K562 (cell line): ENCODE results near the gene YAP1. TPM values are rescaled to one million over a fixed set of nuclear protein-coding genes. Genes with fewer than 3 reads are reported as not detected.

Experiments
- ATAC-seq: fragments of 200-7000 bp; cut with Tn5 transposase; 3 replicates; pipeline ENCODE4 v1.9.1; 2020; ENCODE audit warnings: moderate library complexity
- BruUV-seq: library from RNA; stranded (reverse); fragments of 400-500 nt; replicated peaks from 2 replicates; lab custom pipeline; 2021; lab: Mats Ljungman, UMichigan
- CTCF ChIA-PET: fragments of 300-600 bp; formaldehyde crosslinking; extraction: SDS; loops from one replicate; lab custom pipeline; 2021; ENCODE audit warnings: low intra/inter-chr PET ratio; lab: Yijun Ruan, JAX
- POLR2A ChIA-PET: fragments of 300-600, 350-650 bp; sonication (Branson Sonifier 250); formaldehyde crosslinking; extraction: SDS; loops from one replicate; lab custom pipeline; 2021; ENCODE audit warnings: antibody characterized with exemption, inconsistent platforms; lab: Yijun Ruan, JAX
- DNase-seq, 4 experiments: peaks; one replicate each; pipeline versions ENCODE4 v3.0.0 to v3.0.0-alpha.2; 2011 to 2018; ENCODE audit warnings: low spot score in 3 of 4, mixed read lengths in 3 of 4; ENCODE audit errors: extremely low read depth in 1 of 4
- FAIRE-seq: peaks from 2 replicates; lab custom pipeline; 2011; peaks lifted over from hg19 to GRCh38; lab: Jason Lieb, UNC
- H2AFZ ChIP-seq: 2 replicates; pipeline ENCODE4 v1.6.0; 2011; ENCODE audit warnings: low read depth, low read length, control low read depth, inconsistent platforms
- H3K27ac ChIP-seq: fragments of 200-600 bp; 3 replicates; pipeline ENCODE4 v1.8.0; 2011; ENCODE audit warnings: low read depth, mild to moderate bottlenecking, control low read depth, inconsistent platforms, low read length, moderate library complexity, mixed read lengths; ENCODE audit errors: extremely low read depth
- H3K27me3 ChIP-seq, 2 experiments: fragments of 300-600 bp in 1 of 2; 2 replicates in 1 of 2; 3 replicates in 1 of 2; pipeline versions ENCODE4 v1.6.0 to v1.8.0; 2011; ENCODE audit warnings: inconsistent platforms in 2 of 2, low read length in 2 of 2, mild to moderate bottlenecking in 1 of 2, mixed read lengths in 1 of 2, moderate library complexity in 1 of 2; ENCODE audit not compliant: control insufficient read depth in 2 of 2, insufficient read depth in 2 of 2
- H3K36me3 ChIP-seq: fragments of 300-600 bp; 3 replicates; pipeline ENCODE4 v1.8.0; 2011; ENCODE audit warnings: mild to moderate bottlenecking, low read length, inconsistent platforms; ENCODE audit not compliant: control insufficient read depth, insufficient read depth
- H3K4me1 ChIP-seq, 2 experiments: fragments of 200-600 bp in 1 of 2; replicated peaks in 1 of 2; 2 replicates in 1 of 2; 3 replicates in 1 of 2; pipeline versions ENCODE4 v1.5.1 to v1.8.0; 2011; ENCODE audit warnings: inconsistent platforms in 2 of 2, low read length in 2 of 2, mild to moderate bottlenecking in 1 of 2, mixed read lengths in 1 of 2, moderate library complexity in 1 of 2; ENCODE audit not compliant: control insufficient read depth in 2 of 2, insufficient read depth in 2 of 2
- H3K4me2 ChIP-seq: 2 replicates; pipeline ENCODE4 v1.6.1; 2011; ENCODE audit warnings: low read length, control low read depth, inconsistent platforms, mixed read lengths; ENCODE audit not compliant: insufficient read depth
- H3K4me3 ChIP-seq: fragments of 200-600 bp; sonication (generic), shearing (Covaris generic); 2 replicates; pipeline ENCODE4 v1.5.1; 2016; ENCODE audit warnings: control low read depth, inconsistent platforms
- H3K79me2 ChIP-seq: fragments of 200-600 bp; 3 replicates; pipeline ENCODE4 v1.8.0; 2011; ENCODE audit warnings: low read length, inconsistent platforms; ENCODE audit not compliant: control insufficient read depth, insufficient read depth
- H3K9ac ChIP-seq, 2 experiments: 2 replicates each; pipeline versions ENCODE4 v1.6.0 to v1.6.1; 2011; ENCODE audit warnings: low read depth in 2 of 2, low read length in 2 of 2, control low read depth in 1 of 2, inconsistent platforms in 1 of 2, mild to moderate bottlenecking in 1 of 2, mixed read lengths in 1 of 2; ENCODE audit not compliant: insufficient read depth in 1 of 2
- H3K9me1 ChIP-seq: one replicate; pipeline ENCODE4 v1.6.0; 2011; ENCODE audit warnings: inconsistent platforms, mild to moderate bottlenecking, low read length, moderate library complexity; ENCODE audit not compliant: control insufficient read depth, insufficient read depth
- H3K9me3 ChIP-seq: replicated peaks from 2 replicates; pipeline ENCODE4 v1.5.1; 2011; ENCODE audit warnings: low read depth, low read length, inconsistent platforms; ENCODE audit not compliant: control insufficient read depth, insufficient read depth
- H4K20me1 ChIP-seq: replicated peaks from 2 replicates; pipeline ENCODE4 v1.6.1; 2011; ENCODE audit warnings: low read length, inconsistent platforms, mixed read lengths; ENCODE audit not compliant: control insufficient read depth, insufficient read depth
- DIDO1 ChIP-seq: fragments of 450-650 bp; IDR thresholded peaks from 2 replicates; pipeline ENCODE4 v1.6.1; 2016; ENCODE audit warnings: low read depth, missing biosample characterization, missing genetic modification characterization
- DLX4 ChIP-seq: fragments of 250-450 bp; sonication (Bioruptor Pico); IDR thresholded peaks from 2 replicates; pipeline ENCODE4 v1.6.1; 2021; ENCODE audit warnings: mild to moderate bottlenecking
- FOXK2 ChIP-seq, 2 experiments: fragments of 450-650 bp; IDR thresholded peaks in 1 of 2; conservative IDR thresholded peaks in 1 of 2; 2 replicates each; pipeline ENCODE4 v1.6.1; 2016; ENCODE audit warnings: low read depth in 2 of 2, mild to moderate bottlenecking in 1 of 2
- FOXM1 ChIP-seq, 2 experiments: fragments of 450-650 bp in 1 of 2; sonication (generic) in 1 of 2; formaldehyde crosslinking in 1 of 2; IDR thresholded peaks; 2 replicates each; pipeline versions ENCODE4 v1.6.1 to v1.9.0; 2017 to 2022; ENCODE audit warnings: low read depth in 2 of 2, mild to moderate bottlenecking in 2 of 2, missing genetic modification reagents in 1 of 2, moderate library complexity in 1 of 2
- GTF2A2 ChIP-seq: IDR thresholded peaks from 2 replicates; pipeline ENCODE4 v1.6.1; 2016; ENCODE audit warnings: mild to moderate bottlenecking, missing genetic modification characterization, missing compliant biosample characterization
- HINFP ChIP-seq: fragments of 450-650 bp; conservative IDR thresholded peaks from 2 replicates; pipeline ENCODE4 v1.6.1; 2016; ENCODE audit warnings: missing genetic modification characterization, low read depth, mild to moderate bottlenecking, control low read depth, missing compliant biosample characterization
- IRF1 ChIP-seq: sonication (generic); formaldehyde crosslinking; IDR thresholded peaks from 2 replicates; pipeline ENCODE4 v1.8.0; 2022; ENCODE audit warnings: missing genetic modification reagents, mild to moderate bottlenecking, borderline replicate concordance
- NEUROD1 ChIP-seq: fragments of 150-350 bp; IDR thresholded peaks from 2 replicates; pipeline ENCODE4 v1.6.1; 2014; ENCODE audit warnings: borderline replicate concordance, low read length, low read depth; ENCODE audit not compliant: partially characterized antibody
- POLR3A ChIP-seq: IDR thresholded peaks from 2 replicates; pipeline ENCODE4 v1.6.1; 2011; ENCODE audit warnings: borderline replicate concordance, mild to moderate bottlenecking, moderate library complexity; ENCODE audit not compliant: insufficient read length, insufficient read depth; ENCODE audit errors: extremely low read depth
- ZNF146 ChIP-seq: IDR thresholded peaks from one replicate; pipeline ENCODE4 v1.6.1; 2018; ENCODE audit warnings: missing compliant biosample characterization; ENCODE audit not compliant: unreplicated experiment
- ZNF511 ChIP-seq: sonication (generic); formaldehyde crosslinking; IDR thresholded peaks from 2 replicates; pipeline ENCODE4 v1.8.0; 2022; ENCODE audit warnings: mild to moderate bottlenecking, missing genetic modification reagents
- WGBS: fragments of 100-300 bp; shearing (Covaris generic); methylation state at CpG from one replicate; pipeline ENCODE4 v1.1.6; 2016; ENCODE audit warnings: low coverage, mixed read lengths; ENCODE audit not compliant: insufficient coverage; ENCODE audit errors: missing lambda C conversion rate; 5-methylcytosine and 5-hydroxymethylcytosine counted together
- in situ Hi-C: fragments of 300-500 bp; cut with MboI; formaldehyde crosslinking; loops from 4 replicates; pipeline ENCODE4 v1.15.0; 2018; ENCODE audit warnings: inconsistent platforms, mixed read lengths
- intact Hi-C: fragments of 100-400 bp; cut with micrococcal nuclease; formaldehyde crosslinking; loops from 2 replicates; pipeline ENCODE4 v1.14.2; 2022
- polyA plus RNA-seq, 8 experiments: library from polyadenylated mRNA; depleted of rRNA in 4 of 8; stranded (reverse) in 5 of 8; unstranded in 3 of 8; fragments of >200 nt; fragmentation: Nextera tagmentation in 2 of 8; fragmentation: Illumina TruSeq in 1 of 8; extraction: Ambion mirVana in 2 of 8; extraction: Trizol in 1 of 8; gene quantifications; 2 replicates each; pipeline versions ENCODE4 v1.2.1 to v1.2.3, GENCODE V29; 2011 to 2014; ENCODE audit warnings: inconsistent platforms in 1 of 8, missing spikeins in 1 of 8
- total RNA-seq, 7 experiments: library from RNA; depleted of rRNA in 6 of 7; stranded (reverse); fragments of >200 nt in 6 of 7; fragmentation: Illumina TruSeq in 2 of 7; extraction: Trizol in 2 of 7; gene quantifications; 2 replicates each; pipeline versions ENCODE4 v1.2.1 to v1.2.3, GENCODE V29; 2011 to 2021; ENCODE audit warnings: low replicate concordance in 1 of 7

Gene YAP1
- total and polyA plus RNA-seq, 9 of the 15 experiments (the other 6 are each of a cell fraction or from before 2014, with no cell fraction given): 0.18 TPM; not detected in 8

GRCh38 chr11:102139081-102139498 lies 28.8 kb downstream of the YAP1 start:
- BruUV-seq: no TSS peak
- ChIA-PET CTCF (no interaction called here), POLR2A (no interaction called here)
- TF ChIP-seq DIDO1: no peak
- no peak for TF ChIP-seq NEUROD1
- no peak for TF ChIP-seq ZNF146 (CRISPR knock-in tag)
- no peak for TF ChIP-seq FOXK2 (conservative IDR thresholded peaks at IDR 0.05 in 1 of 2, IDR thresholded peaks at IDR 0.05 in 1 of 2; ENCODE audit: low read depth in 2 of 2)
- TF ChIP-seq DLX4 (CRISPR knock-in tag): no peak
- no peak for TF ChIP-seq GTF2A2
- Histone ChIP-seq H3K4me3 (no peak overlapping the region), H4K20me1 (no peaks in the 10 kb centered on the region), H3K27me3 (no peaks in the 10 kb centered on the region), H3K9me3 (no peaks in the 10 kb centered on the region), H2AFZ (no peak overlapping the region), H3K27ac (no peak overlapping the region), H3K4me1 (no peaks in the 10 kb centered on the region), H3K9me1 (no peaks in the 10 kb centered on the region), H3K36me3 (no peaks in the 10 kb centered on the region), H3K79me2 (no peaks in the 10 kb centered on the region), H3K4me2 (no peak overlapping the region), H3K9ac (no peak overlapping the region)
- DNase-seq (no peak), ATAC-seq (no peak), FAIRE-seq (no peak)
- in situ Hi-C loops (no loop called here), intact Hi-C loops (no loop called here)
- WGBS: 0% methylated on average over 3 of the region's 3 CpGs

GRCh38 chr11:102142333-102142732 lies 32.1 kb downstream of the YAP1 start:
- POLR2A ChIA-PET: no interaction called here
- in situ Hi-C loops (no loop called here), intact Hi-C loops (no loop called here)
- WGBS: 11% methylated on average over 1 of the region's 1 CpG
- H3K79me2 ChIP-seq: no peaks in the 10 kb centered on the region
- H3K4me2 ChIP-seq: no peak overlapping the region
- H3K27me3 ChIP-seq: no peaks in the 10 kb centered on the region
- no peak overlapping the region for H3K9ac ChIP-seq
- H3K4me3 ChIP-seq: no peak overlapping the region
- H3K27ac ChIP-seq: no peak overlapping the region
- CTCF ChIA-PET: no interaction called here
- H4K20me1 ChIP-seq: no peaks in the 10 kb centered on the region
- H2AFZ ChIP-seq: no peak overlapping the region
- H3K4me1 ChIP-seq: no peaks in the 10 kb centered on the region
- H3K36me3 ChIP-seq: no peaks in the 10 kb centered on the region
- BruUV-seq: no TSS peak
- H3K9me1 ChIP-seq: no peaks in the 10 kb centered on the region
- DNase-seq (no peak), ATAC-seq (no peak), FAIRE-seq (no peak)
- H3K9me3 ChIP-seq: no peaks in the 10 kb centered on the region
- TF ChIP-seq IRF1 (CRISPR knock-in tag) (no peak), HINFP (no peak), ZNF511 (no peak), POLR3A (no peak), FOXM1 (IDR thresholded peaks at IDR 0.05; ENCODE audit: low read depth) (no peak), FOXM1 (CRISPR knock-in tag; IDR thresholded peaks at IDR 0.05; ENCODE audit: low read depth) (no peak)
